ENCODE measurements around the gene GRIN3B.

Gene GRIN3B

GRCh38 chr19:1004204-1004802, 4.1 kb downstream of the GRIN3B start:
- Histone ChIP-seq H3K27me3 (ENCODE audit: insufficient read depth, low read depth) (no peaks in the 10 kb centered on the region; the same call in 1 of the 2 replicates), H3K9ac (no peak overlapping the region), H3K4me3 (IDR thresholded peaks at IDR 0.05; ENCODE audit: insufficient read depth, low read depth, low read length) (no peak overlapping the region), H3K4me2 (no peak overlapping the region), H3K36me3 (ENCODE audit: insufficient read depth) (no peaks in the 10 kb centered on the region), H3K27ac (no peak overlapping the region), H3K79me2 (ENCODE audit: insufficient read depth, low read depth) (no peaks in the 10 kb centered on the region), H4K20me1 (ENCODE audit: insufficient read depth) (no peaks in the 10 kb centered on the region), H3K4me1 (ENCODE audit: low read depth, poor library complexity, severe bottlenecking) (no peaks in the 10 kb centered on the region), H2AFZ (ENCODE audit: low read depth) (no peak overlapping the region)
- no peak for TF ChIP-seq CTCF (conservative IDR thresholded peaks at IDR 0.05; ENCODE audit: low read depth, low read length)

DNA sequence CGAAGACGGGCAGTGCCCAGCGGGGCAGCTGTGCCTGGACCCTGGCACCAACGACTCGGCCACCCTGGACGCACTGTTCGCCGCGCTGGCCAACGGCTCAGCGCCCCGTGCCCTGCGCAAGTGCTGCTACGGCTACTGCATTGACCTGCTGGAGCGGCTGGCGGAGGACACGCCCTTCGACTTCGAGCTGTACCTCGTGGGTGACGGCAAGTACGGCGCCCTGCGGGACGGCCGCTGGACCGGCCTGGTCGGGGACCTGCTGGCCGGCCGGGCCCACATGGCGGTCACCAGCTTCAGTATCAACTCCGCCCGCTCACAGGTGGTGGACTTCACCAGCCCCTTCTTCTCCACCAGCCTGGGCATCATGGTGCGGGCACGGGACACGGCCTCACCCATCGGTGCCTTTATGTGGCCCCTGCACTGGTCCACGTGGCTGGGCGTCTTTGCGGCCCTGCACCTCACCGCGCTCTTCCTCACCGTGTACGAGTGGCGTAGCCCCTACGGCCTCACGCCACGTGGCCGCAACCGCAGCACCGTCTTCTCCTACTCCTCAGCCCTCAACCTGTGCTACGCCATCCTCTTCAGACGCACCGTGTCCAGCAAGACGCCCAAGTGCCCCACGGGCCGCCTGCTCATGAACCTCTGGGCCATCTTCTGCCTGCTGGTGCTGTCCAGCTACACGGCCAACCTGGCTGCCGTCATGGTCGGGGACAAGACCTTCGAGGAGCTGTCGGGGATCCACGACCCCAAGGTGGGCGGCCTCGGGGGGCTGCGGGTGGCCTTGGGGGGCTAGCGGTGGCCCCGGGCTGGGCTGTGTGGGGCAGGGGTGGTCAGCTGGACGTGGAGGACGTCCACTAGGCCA, 4.8 kb downstream of the GRIN3B start:
- no peak overlapping the region for H3K9ac ChIP-seq
- no peak overlapping the region for H3K27ac ChIP-seq
- no peak for TF ChIP-seq CTCF (conservative IDR thresholded peaks at IDR 0.05; ENCODE audit: low read depth, low read length)
- no peak overlapping the region for H3K4me3 ChIP-seq (IDR thresholded peaks at IDR 0.05; ENCODE audit: insufficient read depth, low read depth, low read length)
- H3K36me3 ChIP-seq (ENCODE audit: insufficient read depth): no peaks in the 10 kb centered on the region
- H4K20me1 ChIP-seq (ENCODE audit: insufficient read depth): no peaks in the 10 kb centered on the region
- H3K4me1 ChIP-seq (ENCODE audit: low read depth, poor library complexity, severe bottlenecking): no peaks in the 10 kb centered on the region
- no peaks in the 10 kb centered on the region for H3K79me2 ChIP-seq (ENCODE audit: insufficient read depth, low read depth)
- no peak overlapping the region for H2AFZ ChIP-seq (ENCODE audit: low read depth)
- H3K27me3 ChIP-seq (ENCODE audit: insufficient read depth, low read depth): no peaks in the 10 kb centered on the region; the same call in 1 of the 2 replicates
- no peak overlapping the region for H3K4me2 ChIP-seq

GRCh38 chr19:1006711-1007398, 6.6 kb downstream of the GRIN3B start:
- Histone ChIP-seq H3K36me3 (ENCODE audit: insufficient read depth) (no peaks in the 10 kb centered on the region), H3K27ac (no peak overlapping the region), H3K4me1 (ENCODE audit: low read depth, poor library complexity, severe bottlenecking) (no peaks in the 10 kb centered on the region), H3K9ac (no peak overlapping the region), H2AFZ (ENCODE audit: low read depth) (no peak overlapping the region), H3K79me2 (ENCODE audit: insufficient read depth, low read depth) (no peaks in the 10 kb centered on the region), H4K20me1 (ENCODE audit: insufficient read depth) (no peaks in the 10 kb centered on the region), H3K4me2 (no peak overlapping the region), H3K4me3 (IDR thresholded peaks at IDR 0.05; ENCODE audit: insufficient read depth, low read depth, low read length) (no peak overlapping the region), H3K27me3 (ENCODE audit: insufficient read depth, low read depth) (no peaks in the 10 kb centered on the region; the same call in 1 of the 2 replicates)
- TF ChIP-seq CTCF (conservative IDR thresholded peaks at IDR 0.05; ENCODE audit: low read depth, low read length): no peak

- TF ChIP-seq CTCF (conservative IDR thresholded peaks at IDR 0.05; ENCODE audit: low read depth, low read length): no peak
- Histone ChIP-seq H3K4me3 (IDR thresholded peaks at IDR 0.05; ENCODE audit: insufficient read depth, low read depth, low read length) (no peak overlapping the region), H3K27ac (no peak overlapping the region), H3K79me2 (ENCODE audit: insufficient read depth, low read depth) (no peaks in the 10 kb centered on the region), H3K4me1 (ENCODE audit: low read depth, poor library complexity, severe bottlenecking) (no peaks in the 10 kb centered on the region), H3K36me3 (ENCODE audit: insufficient read depth) (no peaks in the 10 kb centered on the region), H3K4me2 (no peak overlapping the region), H3K27me3 (ENCODE audit: insufficient read depth, low read depth) (no peaks in the 10 kb centered on the region), H4K20me1 (ENCODE audit: insufficient read depth) (no peaks in the 10 kb centered on the region), H3K9ac (no peak overlapping the region), H2AFZ (ENCODE audit: low read depth) (no peak overlapping the region)
Measured at GRCh38 chr19:1007399-1008251, 7.4 kb downstream of the GRIN3B start.
